Spleen (tissue), 7 donors: Measurements from ENCODE around the gene KREMEN2.

Source experiments
- CTCF ChIP-seq, 11 experiments: fragments of 200-600 bp in 7 of 11; fragments of 450-650 bp in 4 of 11; sonication (generic) in 4 of 11; IDR thresholded peaks in 8 of 11; conservative IDR thresholded peaks in 3 of 11; 1 replicate in 7 of 11; 2 replicates in 4 of 11; pipeline versions ENCODE4 v1.4.0 to v1.8.0; 2016 to 2021; ENCODE audit warnings: antibody characterized with exemption in 11 of 11, inconsistent platforms in 4 of 11, mild to moderate bottlenecking in 1 of 11
- POLR2AphosphoS5 ChIP-seq, 3 donors: sonication (generic); formaldehyde crosslinking; IDR thresholded peaks; one replicate each; pipeline ENCODE4 v1.5.1; 2017; ENCODE audit warnings: antibody characterized with exemption in 3 of 3
- donor health status: DM: no; HTN: no; CAD: no; lungs with moderate emphysema.
- donor health status: DM: no; HTN: no; CAD: no.
- donor health status: DM: no; HTN: no; CAD: no.

GRCh38 chr16:3003582-3004270, 39.7 kb downstream of the KREMEN2 start:
- TF ChIP-seq CTCF (IDR thresholded peaks at IDR 0.05 in 8 of 11, conservative IDR thresholded peaks at IDR 0.05 in 3 of 11) (peak; percentile 39 to 81 (median 63)), POLR2AphosphoS5 (IDR thresholded peaks at IDR 0.05) (peak; percentile 59 to 85 (median 78))
